ENCODE results near the gene NTM.

NTM gene

GRCh38 chr11:132030896-132031295 is 660.5 kb downstream of the NTM start:
- Histone ChIP-seq H3F3A (ENCODE audit: control insufficient read depth, insufficient read depth) (no peaks in the 10 kb centered on the region), H3K4me1 (ENCODE audit: control insufficient read depth, low read length) (no peaks in the 10 kb centered on the region), H3K79me2 (ENCODE audit: control insufficient read depth, low read length) (no peaks in the 10 kb centered on the region), H3K27me3 (ENCODE audit: control insufficient read depth, low read length) (no peaks in the 10 kb centered on the region), H3K27ac (ENCODE audit: low read depth, low read length) (no peak overlapping the region), H3K36me3 (ENCODE audit: control insufficient read depth, low read length) (no peaks in the 10 kb centered on the region), H4K20me1 (ENCODE audit: control insufficient read depth, insufficient read depth, low read depth, low read length) (no peaks in the 10 kb centered on the region), H3K4me2 (ENCODE audit: low read length) (no peak overlapping the region), H3K9me3 (ENCODE audit: control insufficient read depth, insufficient read depth, low read length) (no peaks in the 10 kb centered on the region), H3K9me2 (replicated peaks; ENCODE audit: control insufficient read depth, low read length) (no peaks in the 10 kb centered on the region), H3K4me3 (ENCODE audit: low read length) (no peak overlapping the region)
- TF ChIP-seq EZH2phosphoT487 (IDR thresholded peaks at IDR 0.05; ENCODE audit: borderline replicate concordance, low read length), result no peak
- TF ChIP-seq CTCF (IDR thresholded peaks at IDR 0.05; ENCODE audit: low read depth, low read length, poor library complexity, severe bottlenecking), result no peak

- H3K4me1 ChIP-seq (ENCODE audit: control insufficient read depth, low read length), result no peaks in the 10 kb centered on the region
Observed at GRCh38 chr11:132032555-132032954, 662.1 kb downstream of the NTM start.

GRCh38 chr11:132033051-132033450 is 662.6 kb downstream of the NTM start:
- Histone ChIP-seq H3K27ac (ENCODE audit: low read depth, low read length) (no peak overlapping the region), H4K20me1 (ENCODE audit: control insufficient read depth, insufficient read depth, low read depth, low read length) (no peaks in the 10 kb centered on the region), H3K27me3 (ENCODE audit: control insufficient read depth, low read length) (no peaks in the 10 kb centered on the region), H3K36me3 (ENCODE audit: control insufficient read depth, low read length) (no peaks in the 10 kb centered on the region), H3F3A (ENCODE audit: control insufficient read depth, insufficient read depth) (no peaks in the 10 kb centered on the region), H3K79me2 (ENCODE audit: control insufficient read depth, low read length) (no peaks in the 10 kb centered on the region), H3K4me2 (ENCODE audit: low read length) (no peak overlapping the region), H3K9me2 (replicated peaks; ENCODE audit: control insufficient read depth, low read length) (no peaks in the 10 kb centered on the region), H3K4me1 (ENCODE audit: control insufficient read depth, low read length) (peaks cover 4% of the 10 kb centered on the region), H3K9me3 (ENCODE audit: control insufficient read depth, insufficient read depth, low read length) (no peaks in the 10 kb centered on the region), H3K4me3 (ENCODE audit: low read length) (no peak overlapping the region)
- TF ChIP-seq EZH2phosphoT487 (IDR thresholded peaks at IDR 0.05; ENCODE audit: borderline replicate concordance, low read length), result no peak
- no peak for TF ChIP-seq CTCF (IDR thresholded peaks at IDR 0.05; ENCODE audit: low read depth, low read length, poor library complexity, severe bottlenecking)

More at GRCh38 chr11:132032555-132032954, 662.1 kb downstream of the NTM start:
- H3K79me2 ChIP-seq (ENCODE audit: control insufficient read depth, low read length), result no peaks in the 10 kb centered on the region
- no peak overlapping the region for H3K4me3 ChIP-seq (ENCODE audit: low read length)
- no peaks in the 10 kb centered on the region for H3F3A ChIP-seq (ENCODE audit: control insufficient read depth, insufficient read depth)
- H3K36me3 ChIP-seq (ENCODE audit: control insufficient read depth, low read length), result no peaks in the 10 kb centered on the region
- no peaks in the 10 kb centered on the region for H3K9me3 ChIP-seq (ENCODE audit: control insufficient read depth, insufficient read depth, low read length)
- no peak overlapping the region for H3K4me2 ChIP-seq (ENCODE audit: low read length)
- H3K27me3 ChIP-seq (ENCODE audit: control insufficient read depth, low read length), result no peaks in the 10 kb centered on the region
- no peaks in the 10 kb centered on the region for H3K9me2 ChIP-seq (replicated peaks; ENCODE audit: control insufficient read depth, low read length)
- H4K20me1 ChIP-seq (ENCODE audit: control insufficient read depth, insufficient read depth, low read depth, low read length), result no peaks in the 10 kb centered on the region
- no peak overlapping the region for H3K27ac ChIP-seq (ENCODE audit: low read depth, low read length)
- TF ChIP-seq CTCF (IDR thresholded peaks at IDR 0.05; ENCODE audit: low read depth, low read length, poor library complexity, severe bottlenecking), result no peak
- no peak for TF ChIP-seq EZH2phosphoT487 (IDR thresholded peaks at IDR 0.05; ENCODE audit: borderline replicate concordance, low read length)

- Histone ChIP-seq H4K20me1 (ENCODE audit: control insufficient read depth, insufficient read depth, low read depth, low read length) (no peaks in the 10 kb centered on the region), H3K27me3 (ENCODE audit: control insufficient read depth, low read length) (no peaks in the 10 kb centered on the region), H3K4me2 (ENCODE audit: low read length) (no peak overlapping the region), H3F3A (ENCODE audit: control insufficient read depth, insufficient read depth) (no peaks in the 10 kb centered on the region), H3K36me3 (ENCODE audit: control insufficient read depth, low read length) (no peaks in the 10 kb centered on the region), H3K9me2 (replicated peaks; ENCODE audit: control insufficient read depth, low read length) (no peaks in the 10 kb centered on the region), H3K4me3 (ENCODE audit: low read length) (no peak overlapping the region), H3K9me3 (ENCODE audit: control insufficient read depth, insufficient read depth, low read length) (no peaks in the 10 kb centered on the region), H3K4me1 (ENCODE audit: control insufficient read depth, low read length) (peaks cover 6% of the 10 kb centered on the region), H3K27ac (ENCODE audit: low read depth, low read length) (no peak overlapping the region), H3K79me2 (ENCODE audit: control insufficient read depth, low read length) (no peaks in the 10 kb centered on the region)
- TF ChIP-seq EZH2phosphoT487 (IDR thresholded peaks at IDR 0.05; ENCODE audit: borderline replicate concordance, low read length) (no peak), CTCF (IDR thresholded peaks at IDR 0.05; ENCODE audit: low read depth, low read length, poor library complexity, severe bottlenecking) (no peak)
Observed at GRCh38 chr11:132035228-132035627, 664.8 kb downstream of the NTM start.
